ENCODE results near the gene KCNIP4. TPM values are rescaled to one million over a fixed set of nuclear protein-coding genes. Genes with fewer than 3 reads are reported as not detected.

The KCNIP4 gene
- total RNA-seq, 4 donors from 2014 or later: 0.19 TPM; not detected in 3

DNA sequence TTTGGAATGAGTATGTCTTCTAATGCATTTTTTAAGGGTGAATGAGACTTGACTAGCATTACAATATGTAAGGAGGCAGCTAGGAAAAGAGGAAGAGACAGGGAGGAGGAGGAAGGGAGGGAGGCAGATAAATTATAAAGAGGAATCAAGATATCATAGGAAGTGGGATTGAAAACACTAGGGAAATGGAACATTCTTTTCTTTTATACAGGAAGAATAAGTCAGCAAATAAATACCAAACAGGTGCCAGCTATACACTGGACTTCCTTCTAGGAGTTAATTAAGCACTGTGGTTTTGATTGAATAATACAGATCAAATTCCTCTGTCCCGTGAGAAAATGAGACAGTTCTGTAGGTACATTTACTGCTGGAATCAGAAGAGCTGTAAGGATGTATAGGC is 1169.7 kb downstream of the KCNIP4 start:
- intact Hi-C loops (cut with DNase I): loop anchor here (10.0 kb wide), 1 partner anchor 356 kb away; no protein-coding TSS in a partner anchor
- DNase-seq: no peak
- Histone ChIP-seq H3K36me3 (no peaks in the 10 kb centered on the region), H3K4me1 (no peaks in the 10 kb centered on the region), H3K27me3 (no peaks in the 10 kb centered on the region), H3K27ac (no peak overlapping the region), H3K4me3 (no peak overlapping the region), H3K9me3 (peaks cover 0 to 5% (median 4%) of the 10 kb centered on the region in 3 donors)
- 25 to 29% methylated on average over 1 of the region's 1 CpG for WGBS, 2 donors
- no peak for TF ChIP-seq POLR2A (IDR thresholded peaks at IDR 0.05)
- TF ChIP-seq, protein P1, sequence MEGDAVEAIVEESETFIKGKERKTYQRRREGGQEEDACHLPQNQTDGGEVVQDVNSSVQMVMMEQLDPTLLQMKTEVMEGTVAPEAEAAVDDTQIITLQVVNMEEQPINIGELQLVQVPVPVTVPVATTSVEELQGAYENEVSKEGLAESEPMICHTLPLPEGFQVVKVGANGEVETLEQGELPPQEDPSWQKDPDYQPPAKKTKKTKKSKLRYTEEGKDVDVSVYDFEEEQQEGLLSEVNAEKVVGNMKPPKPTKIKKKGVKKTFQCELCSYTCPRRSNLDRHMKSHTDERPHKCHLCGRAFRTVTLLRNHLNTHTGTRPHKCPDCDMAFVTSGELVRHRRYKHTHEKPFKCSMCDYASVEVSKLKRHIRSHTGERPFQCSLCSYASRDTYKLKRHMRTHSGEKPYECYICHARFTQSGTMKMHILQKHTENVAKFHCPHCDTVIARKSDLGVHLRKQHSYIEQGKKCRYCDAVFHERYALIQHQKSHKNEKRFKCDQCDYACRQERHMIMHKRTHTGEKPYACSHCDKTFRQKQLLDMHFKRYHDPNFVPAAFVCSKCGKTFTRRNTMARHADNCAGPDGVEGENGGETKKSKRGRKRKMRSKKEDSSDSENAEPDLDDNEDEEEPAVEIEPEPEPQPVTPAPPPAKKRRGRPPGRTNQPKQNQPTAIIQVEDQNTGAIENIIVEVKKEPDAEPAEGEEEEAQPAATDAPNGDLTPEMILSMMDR (IDR thresholded peaks at IDR 0.05): no peak

DNA sequence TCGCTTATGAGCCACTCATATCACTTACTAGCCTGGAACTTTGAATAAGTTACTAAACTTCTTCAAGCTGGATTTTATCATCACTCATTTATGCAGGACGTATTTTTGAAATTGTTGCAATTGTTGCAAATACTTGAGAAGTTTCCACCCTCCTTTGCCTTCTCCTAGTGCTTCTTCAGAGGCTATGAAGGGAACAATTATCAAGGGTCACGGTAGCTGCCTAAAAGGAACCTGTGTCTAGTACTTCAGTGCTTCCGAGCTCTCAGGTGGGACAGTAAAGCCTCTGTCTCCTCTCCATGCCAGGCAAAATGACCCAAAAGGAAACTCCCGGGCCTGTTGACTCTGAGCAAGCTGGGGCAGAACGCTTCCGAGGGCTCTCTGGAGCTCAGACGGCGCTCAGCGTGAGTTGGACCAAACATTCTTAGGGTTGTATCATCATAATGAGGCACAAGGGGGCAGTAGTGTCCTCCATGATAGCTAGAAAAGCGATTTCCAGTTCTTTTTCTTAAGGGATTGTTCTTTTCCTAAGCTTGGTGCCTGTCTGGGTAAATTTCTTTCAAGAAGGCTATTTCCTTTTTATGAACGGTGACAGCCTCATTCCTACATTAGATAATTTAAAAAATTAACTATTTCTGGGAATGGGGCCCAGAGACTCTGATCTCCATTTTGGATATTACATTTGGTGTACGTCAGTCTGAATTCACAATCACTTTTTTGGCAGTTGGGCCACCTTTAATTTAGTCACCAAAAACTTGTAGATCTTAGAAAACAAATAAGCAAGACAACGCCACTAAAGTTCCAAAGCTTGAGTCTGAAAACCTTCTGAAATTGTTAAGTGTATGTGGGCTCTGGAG is 1175.2 kb downstream of the KCNIP4 start:
- TF ChIP-seq POLR2A (IDR thresholded peaks at IDR 0.05): no peak
- TF ChIP-seq, protein P1 (IDR thresholded peaks at IDR 0.05): peak in 5 of 6 experiments; percentile 46 to 69 (median 61)
- Histone ChIP-seq H3K36me3 (no peaks in the 10 kb centered on the region), H3K27ac (no peak overlapping the region), H3K4me1 (peaks cover 0 to 8% (median 0%) of the 10 kb centered on the region in 3 donors), H3K4me3 (peak overlapping the region in 1 of 4 donors; percentile 21), H3K27me3 (no peaks in the 10 kb centered on the region), H3K9me3 (no peaks in the 10 kb centered on the region)
- intact Hi-C loops (cut with DNase I): loop anchor here (10.0 kb wide), 1 partner anchor 361 kb away; no protein-coding TSS in a partner anchor
- DNase-seq: no peak
- WGBS, 2 donors: 21 to 26% methylated on average over 13 to 14 of the region's 14 CpGs

DNA sequence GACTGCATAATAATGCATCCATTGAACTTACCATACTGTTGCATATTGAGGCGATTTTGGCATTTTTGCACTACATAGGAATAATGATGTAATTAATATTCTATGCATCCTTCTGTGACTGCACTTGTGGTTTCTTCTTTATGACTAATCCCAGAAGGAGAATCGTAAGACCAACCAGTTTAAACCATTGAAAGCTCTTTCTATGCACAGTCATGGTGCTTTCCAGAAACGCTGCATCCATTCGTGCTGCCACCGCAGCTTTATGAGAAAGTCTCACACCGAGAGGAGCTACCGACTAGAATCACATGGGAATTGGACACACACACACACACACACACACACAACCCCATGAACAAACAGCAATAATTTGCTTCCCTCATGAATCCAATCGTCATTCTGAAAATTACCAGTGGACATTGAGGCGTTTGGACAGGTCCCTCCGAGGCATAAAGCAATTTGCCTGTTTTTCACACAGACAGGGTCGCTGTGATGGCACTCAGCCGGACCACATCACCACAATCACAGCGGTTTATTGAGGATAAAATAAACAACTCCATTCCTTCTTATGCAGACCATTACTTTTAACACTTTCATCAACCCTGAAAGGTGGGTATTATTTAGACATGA is 1184.1 kb downstream of the KCNIP4 start:
- Histone ChIP-seq H3K9me3 (no peaks in the 10 kb centered on the region), H3K27me3 (no peaks in the 10 kb centered on the region), H3K27ac (no peak overlapping the region), H3K4me3 (no peak overlapping the region), H3K4me1 (no peaks in the 10 kb centered on the region), H3K36me3 (no peaks in the 10 kb centered on the region)
- no peak for DNase-seq
- intact Hi-C loops (cut with DNase I): no loop called here
- WGBS, 2 donors: 69 to 80% methylated on average over 9 to 13 of the region's 13 CpGs
- TF ChIP-seq POLR2A (IDR thresholded peaks at IDR 0.05): no peak
- TF ChIP-seq, protein P1 (IDR thresholded peaks at IDR 0.05): no peak

DNA sequence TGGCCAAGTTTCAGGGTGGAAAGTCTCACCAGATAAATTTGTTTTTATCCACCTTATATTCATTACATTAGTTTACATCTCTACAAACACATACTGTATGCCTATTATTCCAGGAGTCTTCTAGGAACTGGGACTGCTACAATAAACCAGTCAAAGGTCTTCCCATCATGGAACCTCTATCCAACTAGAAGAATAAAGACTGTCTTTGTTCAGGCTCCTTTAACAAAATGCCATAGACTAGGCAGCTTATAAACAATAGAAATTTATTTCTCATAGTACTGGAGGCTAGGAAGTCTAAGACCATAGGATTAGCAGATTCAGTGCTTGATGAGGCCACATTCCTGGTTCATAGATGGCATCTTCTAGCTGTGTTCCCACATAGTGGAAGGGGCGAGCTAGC is 1186.7 kb downstream of the KCNIP4 start:
- Histone ChIP-seq H3K4me3 (no peak overlapping the region), H3K27me3 (no peaks in the 10 kb centered on the region), H3K9me3 (no peaks in the 10 kb centered on the region), H3K27ac (no peak overlapping the region), H3K4me1 (no peaks in the 10 kb centered on the region), H3K36me3 (no peaks in the 10 kb centered on the region)
- WGBS, 2 donors: 67 to 86% methylated on average over 1 of the region's 1 CpG
- TF ChIP-seq, protein P1 (IDR thresholded peaks at IDR 0.05): no peak
- TF ChIP-seq POLR2A (IDR thresholded peaks at IDR 0.05): no peak
- DNase-seq: no peak
- intact Hi-C loops (cut with DNase I): no loop called here

DNA sequence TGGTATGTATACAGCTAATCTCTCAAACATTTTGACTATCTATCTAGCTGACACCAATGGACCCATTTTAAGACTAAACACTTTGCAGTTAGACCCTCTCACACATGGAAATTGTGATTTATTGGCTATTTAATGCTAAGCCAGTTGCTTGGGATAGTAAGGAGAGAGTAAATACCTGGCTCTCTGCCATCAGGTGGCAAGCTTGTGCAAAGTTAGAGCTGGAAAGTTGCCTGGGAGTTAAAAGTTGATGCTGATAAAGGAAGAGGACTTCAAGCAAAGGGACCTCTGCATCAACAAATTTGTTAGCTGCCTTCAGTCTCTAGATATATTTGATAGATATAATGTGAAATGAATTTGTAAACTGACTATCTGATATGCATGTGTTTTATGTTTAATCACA is 1187.2 kb downstream of the KCNIP4 start:
- H3K4me1 ChIP-seq: no peaks in the 10 kb centered on the region
- no peak for TF ChIP-seq POLR2A (IDR thresholded peaks at IDR 0.05)
- TF ChIP-seq, protein P1 (IDR thresholded peaks at IDR 0.05): no peak
- H3K36me3 ChIP-seq: no peaks in the 10 kb centered on the region
- DNase-seq: no peak
- H3K27ac ChIP-seq: no peak overlapping the region
- H3K27me3 ChIP-seq: no peaks in the 10 kb centered on the region
- no peaks in the 10 kb centered on the region for H3K9me3 ChIP-seq
- intact Hi-C loops (cut with DNase I): no loop called here
- H3K4me3 ChIP-seq: no peak overlapping the region
